Common myeloid progenitor, CD34-positive (primary cell): ENCODE measurements around the gene FAM222A.

ENCODE experiments used
- CTCF ChIA-PET: fragments of 350-600 bp; sonication (Branson Sonifier 250); formaldehyde crosslinking; loops from one replicate; lab custom pipeline; 2021; ENCODE audit warnings: antibody characterized with exemption; lab: Charles Lee
- POLR2A ChIA-PET: fragments of 350-600 bp; sonication (Branson Sonifier 250); formaldehyde crosslinking; loops from one replicate; lab custom pipeline; 2021; ENCODE audit warnings: antibody characterized with exemption; lab: Charles Lee
- DNase-seq, 3 donors: peaks; one replicate each; pipeline versions ENCODE4 v3.0.0 to v3.0.0-alpha.2; 2013
- H3K27ac ChIP-seq, 2 experiments: 1 replicate in 1 of 2; 2 replicates in 1 of 2; pipeline ENCODE4 v1.7.0; 2013; ENCODE audit warnings: inconsistent platforms in 2 of 2, low read length in 2 of 2, mild to moderate bottlenecking in 2 of 2, low read depth in 1 of 2, moderate library complexity in 1 of 2; ENCODE audit not compliant: severe bottlenecking in 2 of 2, insufficient read depth in 1 of 2, poor library complexity in 1 of 2
- H3K27me3 ChIP-seq, 5 experiments: replicated peaks in 2 of 5; 1 replicate in 3 of 5; 2 replicates in 2 of 5; pipeline versions ENCODE4 v1.6.1 to v1.7.0; 2013; ENCODE audit warnings: low read length in 4 of 5, mild to moderate bottlenecking in 2 of 5, moderate library complexity in 2 of 5, inconsistent platforms in 1 of 5; ENCODE audit not compliant: insufficient read depth in 5 of 5, control insufficient read depth in 4 of 5
- H3K36me3 ChIP-seq, 4 experiments: 1 replicate in 2 of 4; 2 replicates in 2 of 4; pipeline versions ENCODE4 v1.6.1 to v1.7.0; 2013; ENCODE audit warnings: low read length in 3 of 4, control low read depth in 1 of 4, mild to moderate bottlenecking in 1 of 4; ENCODE audit not compliant: control insufficient read depth in 4 of 4, insufficient read depth in 4 of 4
- H3K4me1 ChIP-seq, 4 experiments: 1 replicate in 3 of 4; 2 replicates in 1 of 4; pipeline versions ENCODE4 v1.6.1 to v1.7.1; 2013; ENCODE audit warnings: low read length in 3 of 4, mild to moderate bottlenecking in 3 of 4, control low read depth in 1 of 4, inconsistent platforms in 1 of 4, moderate library complexity in 1 of 4; ENCODE audit not compliant: control insufficient read depth in 4 of 4, insufficient read depth in 4 of 4; ENCODE audit errors: control extremely low read depth in 1 of 4
- H3K4me3 ChIP-seq, 7 experiments: 1 replicate in 4 of 7; 2 replicates in 3 of 7; pipeline versions ENCODE4 v1.5.1 to v1.7.0; 2013; ENCODE audit warnings: mild to moderate bottlenecking in 7 of 7, low read length in 6 of 7, moderate library complexity in 6 of 7, inconsistent platforms in 2 of 7, low read depth in 2 of 7, control low read depth in 1 of 7; ENCODE audit not compliant: insufficient read depth in 4 of 7, control insufficient read depth in 1 of 7; ENCODE audit errors: extremely low read depth in 1 of 7
- H3K9me3 ChIP-seq, 5 experiments: 1 replicate in 4 of 5; 2 replicates in 1 of 5; pipeline versions ENCODE4 v1.6.1 to v1.7.1; 2013; ENCODE audit warnings: low read length in 4 of 5, mild to moderate bottlenecking in 2 of 5, inconsistent platforms in 1 of 5, low read depth in 1 of 5, moderate library complexity in 1 of 5; ENCODE audit not compliant: control insufficient read depth in 4 of 5, insufficient read depth in 2 of 5; ENCODE audit errors: control extremely low read depth in 1 of 5
- WGBS: methylation state at CpG from one replicate; pipeline ENCODE4 v1.1.5; 2013; ENCODE audit not compliant: insufficient coverage; 5-methylcytosine and 5-hydroxymethylcytosine counted together

The FAM222A gene

DNA sequence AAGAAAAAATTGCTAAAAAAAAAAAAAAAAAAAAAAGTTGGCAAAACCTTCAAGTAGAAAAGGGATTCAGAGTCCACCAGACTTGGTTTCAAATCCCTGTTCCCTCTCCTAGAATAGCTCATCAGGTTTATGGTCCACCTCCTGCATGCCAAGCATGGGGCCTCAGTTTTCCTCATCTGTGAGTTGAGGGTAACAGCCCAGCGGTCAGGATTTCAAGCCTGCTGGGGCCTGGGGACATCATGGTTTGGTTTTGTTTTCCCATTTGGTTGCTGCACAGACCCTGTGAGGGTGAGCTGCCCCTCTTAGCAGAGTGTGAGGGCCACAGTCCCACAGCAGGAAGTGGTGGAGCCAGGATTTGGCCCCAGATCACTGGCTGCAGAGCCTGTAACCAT is 12.5 kb downstream of the FAM222A start:
- H3K4me3 ChIP-seq: no peak overlapping the region
- no peaks in the 10 kb centered on the region for H3K27me3 ChIP-seq
- no peak for DNase-seq
- no peaks in the 10 kb centered on the region for H3K36me3 ChIP-seq
- 100% methylated on average over 1 of the region's 1 CpG for WGBS
- H3K4me1 ChIP-seq: no peaks in the 10 kb centered on the region
- no peak overlapping the region for H3K27ac ChIP-seq
- no peaks in the 10 kb centered on the region for H3K9me3 ChIP-seq
- POLR2A ChIA-PET: no interaction called here
- CTCF ChIA-PET: no interaction called here

- ChIA-PET POLR2A (no interaction called here), CTCF (no interaction called here)
- Histone ChIP-seq H3K4me3 (no peak overlapping the region), H3K27ac (no peak overlapping the region), H3K4me1 (no peaks in the 10 kb centered on the region), H3K9me3 (no peaks in the 10 kb centered on the region), H3K36me3 (no peaks in the 10 kb centered on the region), H3K27me3 (no peaks in the 10 kb centered on the region)
- DNase-seq: no peak
- 86% methylated on average over 9 of the region's 12 CpGs for WGBS
Measured at GRCh38 chr12:109726511-109727038, 12.9 kb downstream of the FAM222A start.

GRCh38 chr12:109727039-109727723 is 13.6 kb downstream of the FAM222A start:
- no peak for DNase-seq
- no peaks in the 10 kb centered on the region for H3K9me3 ChIP-seq
- H3K27me3 ChIP-seq: peaks cover 0 to 2% (median 0%) of the 10 kb centered on the region in 5 experiments
- no peaks in the 10 kb centered on the region for H3K36me3 ChIP-seq
- no peaks in the 10 kb centered on the region for H3K4me1 ChIP-seq
- H3K4me3 ChIP-seq: no peak overlapping the region
- no peak overlapping the region for H3K27ac ChIP-seq
- WGBS: 91% methylated on average over 15 of the region's 18 CpGs
- POLR2A ChIA-PET: no interaction called here
- CTCF ChIA-PET: interaction anchor here (1.6 kb wide), 1 partner anchor 9 kb away, joined by 5 read pairs; no protein-coding TSS in a partner anchor

- ChIA-PET CTCF (interaction anchor here (1.6 kb wide), 1 partner anchor 8 kb away, joined by 5 read pairs; no protein-coding TSS in a partner anchor), POLR2A (no interaction called here)
- no peak for DNase-seq
- Histone ChIP-seq H3K9me3 (no peaks in the 10 kb centered on the region), H3K36me3 (no peaks in the 10 kb centered on the region), H3K27ac (no peak overlapping the region), H3K4me1 (no peaks in the 10 kb centered on the region), H3K27me3 (peaks cover 0 to 4% (median 0%) of the 10 kb centered on the region in 5 experiments), H3K4me3 (no peak overlapping the region)
- 91% methylated on average over 14 of the region's 14 CpGs for WGBS
Measured at GRCh38 chr12:109727746-109728726, 14.4 kb downstream of the FAM222A start.

DNA sequence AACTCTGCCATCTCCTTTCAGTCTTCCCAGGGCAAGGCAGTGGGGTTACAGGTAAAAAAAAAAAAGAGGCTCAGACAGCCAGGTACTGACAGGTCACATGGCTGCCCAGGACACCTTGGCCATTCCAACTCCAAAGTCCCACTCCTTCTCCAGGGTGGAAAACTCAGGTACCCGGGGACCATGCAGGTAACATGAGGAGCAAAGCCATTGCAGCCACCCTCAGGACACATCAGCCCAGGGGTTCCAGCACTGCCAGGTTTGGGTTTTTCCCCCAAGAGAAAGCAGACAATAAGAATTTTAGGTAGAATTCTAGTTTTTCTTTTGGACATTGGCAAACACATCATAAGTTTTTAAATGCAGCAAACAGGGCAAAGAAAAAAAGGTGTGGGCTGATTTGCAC is 15.3 kb downstream of the FAM222A start:
- Histone ChIP-seq H3K4me3 (no peak overlapping the region), H3K27me3 (peaks cover 0 to 8% (median 2%) of the 10 kb centered on the region in 5 experiments), H3K36me3 (no peaks in the 10 kb centered on the region), H3K4me1 (no peaks in the 10 kb centered on the region), H3K9me3 (no peaks in the 10 kb centered on the region), H3K27ac (no peak overlapping the region)
- POLR2A ChIA-PET: no interaction called here
- DNase-seq: no peak
- WGBS: 75% methylated on average over 1 of the region's 1 CpG
- CTCF ChIA-PET: no interaction called here

GRCh38 chr12:109729371-109729781 is 15.8 kb downstream of the FAM222A start:
- H3K36me3 ChIP-seq: no peaks in the 10 kb centered on the region
- ChIA-PET POLR2A (no interaction called here), CTCF (no interaction called here)
- 95% methylated on average over 17 of the region's 18 CpGs for WGBS
- H3K27ac ChIP-seq: no peak overlapping the region
- peaks cover 0 to 12% (median 4%) of the 10 kb centered on the region in 5 experiments for H3K27me3 ChIP-seq
- no peaks in the 10 kb centered on the region for H3K9me3 ChIP-seq
- DNase-seq: no peak
- no peak overlapping the region for H3K4me3 ChIP-seq
- H3K4me1 ChIP-seq: peaks cover 0 to 3% (median 0%) of the 10 kb centered on the region in 4 experiments
